NCI-H1105 (cell line): ENCODE measurements around the gene DHRS3.

ENCODE experiments used
- DNase-seq: peaks from one replicate; lab custom pipeline; 2025; lab: John Stamatoyannopoulos, UW

DHRS3 gene

GRCh38 chr1:12615865-12616708 lies 1.9 kb downstream of the DHRS3 start:
- DNase-seq, result no peak

- DNase-seq, result no peak
Observed at GRCh38 chr1:12615159-12615864, 2.7 kb downstream of the DHRS3 start.

GRCh38 chr1:12614402-12615158 lies 3.4 kb downstream of the DHRS3 start:
- no peak for DNase-seq

GRCh38 chr1:12613180-12613579 lies 4.8 kb downstream of the DHRS3 start:
- no peak for DNase-seq

GRCh38 chr1:12610941-12611340 lies 7.1 kb downstream of the DHRS3 start:
- DNase-seq, result no peak

- no peak for DNase-seq
Observed at GRCh38 chr1:12610305-12610935, 7.6 kb downstream of the DHRS3 start.

- no peak for DNase-seq
Observed at GRCh38 chr1:12609469-12610003, 8.5 kb downstream of the DHRS3 start.

- DNase-seq, result no peak
Observed at GRCh38 chr1:12608311-12608957, 9.6 kb downstream of the DHRS3 start.

GRCh38 chr1:12607263-12607662 lies 10.7 kb downstream of the DHRS3 start:
- DNase-seq, result no peak

- no peak for DNase-seq
Observed at GRCh38 chr1:12604986-12605385, 13.0 kb downstream of the DHRS3 start.

GRCh38 chr1:12604114-12604874 lies 13.7 kb downstream of the DHRS3 start:
- DNase-seq, result no peak

GRCh38 chr1:12603224-12603623 lies 14.8 kb downstream of the DHRS3 start:
- DNase-seq, result no peak

GRCh38 chr1:12602659-12603024 lies 15.4 kb downstream of the DHRS3 start:
- no peak for DNase-seq

GRCh38 chr1:12601700-12602658 lies 16.0 kb downstream of the DHRS3 start:
- DNase-seq, result no peak

- DNase-seq, result no peak
Observed at GRCh38 chr1:12600880-12601633, 17.0 kb downstream of the DHRS3 start.

- no peak for DNase-seq
Observed at GRCh38 chr1:12600335-12600734, 17.7 kb downstream of the DHRS3 start.

- no peak for DNase-seq
Observed at GRCh38 chr1:12599657-12600056, 18.4 kb downstream of the DHRS3 start.

GRCh38 chr1:12598974-12599373 lies 19.0 kb downstream of the DHRS3 start:
- DNase-seq, result no peak

GRCh38 chr1:12597792-12598191 lies 20.2 kb downstream of the DHRS3 start:
- DNase-seq, result no peak
